ENCODE results near the gene INCENP.

INCENP gene

DNA sequence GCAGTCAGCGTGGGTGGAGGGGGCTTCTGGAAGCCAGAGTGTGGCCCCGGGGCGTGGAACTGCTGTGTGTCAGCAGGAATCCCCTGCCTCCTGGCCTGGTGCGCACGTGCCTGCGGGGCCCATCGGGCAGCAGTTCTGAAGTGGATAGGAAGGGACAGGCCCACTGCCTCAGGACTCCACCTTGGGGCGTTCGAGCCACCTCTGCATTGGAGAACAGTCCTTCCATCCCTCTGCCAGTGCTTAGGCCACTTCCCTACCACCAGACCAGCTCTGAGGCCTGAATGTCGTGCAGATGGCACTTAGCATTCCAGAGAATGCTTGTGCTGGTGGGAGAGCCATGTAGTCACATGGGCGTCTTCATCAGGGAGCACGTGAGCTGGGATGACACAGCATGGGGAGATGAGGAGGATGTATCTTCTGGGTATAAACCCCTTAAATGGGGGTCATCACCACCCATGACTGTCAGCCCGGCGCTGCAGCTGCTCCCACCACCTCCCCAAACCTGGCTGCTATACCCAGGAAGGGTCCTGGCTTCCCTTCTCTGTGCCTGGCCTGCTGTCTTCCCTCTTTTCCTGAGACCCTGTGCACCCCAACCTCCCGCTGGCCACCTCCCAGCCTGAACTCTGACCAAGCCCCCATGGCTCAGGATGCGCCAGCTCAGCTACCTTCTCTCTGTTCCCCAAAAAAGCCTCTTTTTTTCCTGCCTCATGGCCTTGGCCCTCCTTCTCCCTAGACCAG is 9.7 kb downstream of the INCENP start:
- no peaks in the 10 kb centered on the region for H3K9me3 ChIP-seq
- no peaks in the 10 kb centered on the region for H3K4me1 ChIP-seq
- peak; percentile 2 to 41 for DNase-seq
- TF ChIP-seq, protein P1, sequence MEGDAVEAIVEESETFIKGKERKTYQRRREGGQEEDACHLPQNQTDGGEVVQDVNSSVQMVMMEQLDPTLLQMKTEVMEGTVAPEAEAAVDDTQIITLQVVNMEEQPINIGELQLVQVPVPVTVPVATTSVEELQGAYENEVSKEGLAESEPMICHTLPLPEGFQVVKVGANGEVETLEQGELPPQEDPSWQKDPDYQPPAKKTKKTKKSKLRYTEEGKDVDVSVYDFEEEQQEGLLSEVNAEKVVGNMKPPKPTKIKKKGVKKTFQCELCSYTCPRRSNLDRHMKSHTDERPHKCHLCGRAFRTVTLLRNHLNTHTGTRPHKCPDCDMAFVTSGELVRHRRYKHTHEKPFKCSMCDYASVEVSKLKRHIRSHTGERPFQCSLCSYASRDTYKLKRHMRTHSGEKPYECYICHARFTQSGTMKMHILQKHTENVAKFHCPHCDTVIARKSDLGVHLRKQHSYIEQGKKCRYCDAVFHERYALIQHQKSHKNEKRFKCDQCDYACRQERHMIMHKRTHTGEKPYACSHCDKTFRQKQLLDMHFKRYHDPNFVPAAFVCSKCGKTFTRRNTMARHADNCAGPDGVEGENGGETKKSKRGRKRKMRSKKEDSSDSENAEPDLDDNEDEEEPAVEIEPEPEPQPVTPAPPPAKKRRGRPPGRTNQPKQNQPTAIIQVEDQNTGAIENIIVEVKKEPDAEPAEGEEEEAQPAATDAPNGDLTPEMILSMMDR (IDR thresholded peaks at IDR 0.05) = no peak
- no peaks in the 10 kb centered on the region for H3K27me3 ChIP-seq
- intact Hi-C loops (cut with DNase I; ENCODE audit: low total_unique reads) = no loop called here
- H3K36me3 ChIP-seq = peaks cover 18 to 62% (median 43%) of the 10 kb centered on the region in 3 donors
- no peak overlapping the region for H3K4me3 ChIP-seq
- H3K27ac ChIP-seq = no peak overlapping the region

DNA sequence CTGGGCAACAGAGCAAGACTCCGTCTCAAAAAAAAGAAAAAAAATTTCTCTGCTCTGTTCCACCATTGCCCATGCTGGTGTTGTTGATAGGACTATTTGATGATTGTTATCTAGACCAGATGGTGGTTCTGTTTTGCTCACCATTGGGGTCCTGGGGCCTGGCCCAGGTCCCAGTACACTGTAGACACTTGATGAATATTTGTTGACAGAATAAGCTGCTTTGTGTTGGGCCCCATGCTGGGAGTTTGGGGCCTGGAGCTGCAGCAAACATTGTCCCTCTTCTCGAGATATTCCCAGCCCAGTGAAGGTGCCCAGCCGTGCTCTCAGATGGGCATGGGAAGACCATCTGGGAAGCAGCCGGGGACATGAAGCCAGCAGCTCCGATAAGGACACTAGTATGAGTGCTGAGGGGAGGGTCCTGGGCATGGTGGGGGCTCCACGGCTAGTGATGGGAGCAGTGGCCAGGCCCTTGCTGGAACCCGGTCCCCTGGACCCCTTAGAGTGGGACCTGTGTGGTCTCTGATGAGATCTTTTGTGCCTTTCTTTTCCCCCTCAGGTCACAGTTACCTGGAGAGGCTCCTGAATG is 13.6 kb downstream of the INCENP start:
- DNase-seq = peak in 1 of 2 donors; percentile 40
- intact Hi-C loops (cut with DNase I; ENCODE audit: low total_unique reads) = no loop called here
- peaks cover 24 to 64% (median 46%) of the 10 kb centered on the region in 3 donors for H3K36me3 ChIP-seq
- no peaks in the 10 kb centered on the region for H3K9me3 ChIP-seq
- no peak overlapping the region for H3K27ac ChIP-seq
- no peak overlapping the region for H3K4me3 ChIP-seq
- TF ChIP-seq, protein P1 (IDR thresholded peaks at IDR 0.05) = no peak
- no peaks in the 10 kb centered on the region for H3K4me1 ChIP-seq
- H3K27me3 ChIP-seq = no peaks in the 10 kb centered on the region

DNA sequence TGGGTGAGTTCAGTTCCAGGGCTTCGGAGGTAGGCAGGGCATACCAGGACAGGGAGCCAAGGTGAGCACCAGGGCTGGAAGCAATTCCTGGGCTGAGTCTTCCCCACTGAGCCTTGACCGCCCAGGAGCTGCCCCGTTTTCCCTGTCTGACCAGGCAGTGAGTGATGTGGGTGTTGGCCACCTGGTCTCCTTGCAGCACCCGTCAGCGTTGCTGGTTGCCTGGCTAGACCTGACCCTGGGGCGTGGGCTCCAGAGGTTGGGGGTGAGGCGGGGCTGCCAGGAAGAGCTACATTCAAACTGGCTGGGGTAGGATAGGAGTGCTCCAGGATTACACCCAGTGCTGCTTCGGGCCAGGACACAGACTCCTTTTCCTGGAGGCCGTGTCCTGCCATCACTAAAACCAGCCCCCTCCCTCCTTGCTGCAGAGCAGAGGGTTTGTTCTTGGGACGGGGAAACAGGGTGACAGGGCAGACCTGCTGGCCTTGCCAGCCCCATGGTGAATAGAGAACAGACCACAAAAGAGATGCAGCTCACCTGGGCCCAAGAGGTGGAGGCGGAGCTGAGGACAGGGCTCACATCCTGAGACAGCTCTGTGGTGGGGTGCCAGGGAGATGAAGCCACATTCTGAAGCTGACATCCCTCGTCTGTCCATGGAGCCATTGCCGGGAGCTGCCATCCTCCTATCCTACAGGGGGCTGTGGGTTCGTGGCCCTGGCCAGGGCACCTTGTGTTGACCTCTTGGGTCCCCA is 14.2 kb downstream of the INCENP start:
- no peak overlapping the region for H3K4me3 ChIP-seq
- H3K4me1 ChIP-seq = no peaks in the 10 kb centered on the region
- intact Hi-C loops (cut with DNase I; ENCODE audit: low total_unique reads) = no loop called here
- DNase-seq = peak in 1 of 2 donors; percentile 54
- no peaks in the 10 kb centered on the region for H3K27me3 ChIP-seq
- H3K9me3 ChIP-seq = no peaks in the 10 kb centered on the region
- TF ChIP-seq, protein P1 (IDR thresholded peaks at IDR 0.05) = no peak
- peaks cover 24 to 66% (median 47%) of the 10 kb centered on the region in 3 donors for H3K36me3 ChIP-seq
- no peak overlapping the region for H3K27ac ChIP-seq

DNA sequence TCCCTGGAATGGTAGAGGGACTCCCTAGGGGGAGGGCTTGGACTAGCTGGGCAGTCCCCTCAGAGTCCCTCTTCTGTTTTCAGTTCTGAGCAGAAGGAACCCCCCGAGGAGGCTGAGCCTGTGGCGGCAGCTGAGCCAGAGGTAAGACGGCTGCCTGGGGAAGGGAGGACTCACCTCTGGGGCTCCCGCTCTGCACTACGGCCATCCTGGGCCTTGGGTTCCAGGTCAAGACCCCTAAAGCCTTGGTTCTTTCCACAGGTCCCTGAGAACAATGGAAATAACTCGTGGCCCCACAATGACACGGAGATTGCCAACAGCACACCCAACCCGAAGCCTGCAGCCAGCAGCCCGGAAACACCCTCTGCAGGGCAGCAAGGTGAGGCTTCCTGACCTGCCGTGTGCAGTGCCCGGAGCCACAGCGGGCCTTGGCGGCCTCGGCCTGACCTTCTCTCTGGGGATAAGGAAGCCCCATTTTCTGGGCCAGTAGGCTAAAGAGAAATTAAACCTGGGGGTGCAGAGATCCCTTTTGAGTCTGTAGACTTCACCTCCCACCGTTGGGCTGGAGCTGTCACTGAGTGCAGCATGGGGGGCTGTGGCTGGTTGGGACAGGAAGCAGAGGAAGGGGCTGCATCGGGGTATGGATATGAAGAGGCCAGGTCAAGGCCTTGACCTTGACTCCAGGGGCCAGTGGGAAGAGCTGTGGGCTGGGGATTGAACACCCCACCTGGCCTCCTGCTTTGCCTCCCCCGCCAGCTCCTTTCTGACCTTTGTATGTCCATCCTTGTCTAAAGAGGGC is 15.0 kb downstream of the INCENP start:
- Histone ChIP-seq H3K9me3 (no peaks in the 10 kb centered on the region), H3K36me3 (peaks cover 24 to 66% (median 47%) of the 10 kb centered on the region in 3 donors), H3K4me3 (no peak overlapping the region), H3K4me1 (no peaks in the 10 kb centered on the region), H3K27me3 (no peaks in the 10 kb centered on the region), H3K27ac (no peak overlapping the region)
- TF ChIP-seq, protein P1 (IDR thresholded peaks at IDR 0.05) = no peak
- intact Hi-C loops (cut with DNase I; ENCODE audit: low total_unique reads) = no loop called here
- DNase-seq = peak in 1 of 2 donors; percentile 45
